TTC549 (cell line): ENCODE measurements around the gene OSBPL7.

Source experiments
- FAIRE-seq: peaks from 2 replicates; lab custom pipeline; 2012; peaks lifted over from hg19 to GRCh38; lab: Jason Lieb, UNC

OSBPL7 gene

DNA sequence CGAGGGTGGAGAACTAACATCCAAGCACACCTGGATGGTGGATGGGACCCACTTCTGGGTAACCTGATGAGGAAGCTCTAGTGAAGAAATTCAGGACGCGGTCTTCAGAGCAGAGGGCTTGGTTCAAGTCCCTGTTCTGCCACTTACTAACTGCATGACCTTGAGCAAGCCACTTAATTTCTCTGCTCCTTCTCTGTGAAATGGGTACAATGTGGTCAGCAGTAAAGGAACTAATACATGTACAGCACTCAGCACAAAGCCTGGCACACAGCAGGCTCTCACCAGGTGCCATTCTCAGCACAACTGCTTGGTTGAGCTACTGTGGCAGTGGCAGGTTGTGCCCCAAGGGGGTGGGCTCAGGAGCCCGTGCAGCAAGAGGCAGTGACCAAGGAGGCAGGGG lies 1.9 kb upstream of the OSBPL7 start:
- no peak for FAIRE-seq

DNA sequence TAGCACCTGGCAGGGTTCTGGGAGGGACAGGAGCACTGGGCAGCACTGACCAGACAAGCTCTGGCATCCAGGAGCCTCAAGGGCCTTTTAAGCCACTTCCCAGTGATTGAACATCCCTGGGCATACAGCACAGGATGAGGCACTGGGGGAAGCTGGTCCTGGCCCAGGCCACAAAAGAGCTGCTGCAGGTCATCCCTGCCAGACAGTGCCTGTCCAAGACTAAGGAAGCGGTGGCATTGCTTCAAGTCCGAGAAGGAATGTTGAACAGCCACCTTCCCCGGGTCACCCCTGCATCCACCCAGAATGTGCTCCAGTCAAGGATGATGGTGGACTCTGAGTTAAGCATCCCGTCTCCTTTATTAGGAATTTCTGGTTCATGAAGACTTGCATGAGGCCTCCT lies 1.2 kb upstream of the OSBPL7 start:
- FAIRE-seq, result no peak

DNA sequence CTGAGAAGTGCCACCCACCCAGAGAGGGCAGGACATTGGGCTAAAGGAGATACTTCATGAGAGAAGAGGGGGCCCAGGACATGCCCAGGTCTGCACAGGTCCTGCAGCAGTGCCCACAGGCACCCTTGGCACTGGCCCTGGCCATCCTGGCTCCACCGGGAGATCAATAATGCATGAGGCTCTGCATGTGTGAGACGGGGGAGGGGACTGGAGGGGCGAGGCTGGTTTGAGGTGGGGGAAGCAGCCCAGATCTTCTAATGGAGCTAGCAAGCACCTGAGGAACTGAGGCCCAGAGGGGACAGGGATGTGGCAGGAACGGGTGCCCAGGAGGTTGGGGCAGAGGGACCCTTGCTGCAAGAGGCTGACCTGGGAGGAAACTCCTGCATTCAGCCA lies 567 bp downstream of the OSBPL7 start:
- no peak for FAIRE-seq

DNA sequence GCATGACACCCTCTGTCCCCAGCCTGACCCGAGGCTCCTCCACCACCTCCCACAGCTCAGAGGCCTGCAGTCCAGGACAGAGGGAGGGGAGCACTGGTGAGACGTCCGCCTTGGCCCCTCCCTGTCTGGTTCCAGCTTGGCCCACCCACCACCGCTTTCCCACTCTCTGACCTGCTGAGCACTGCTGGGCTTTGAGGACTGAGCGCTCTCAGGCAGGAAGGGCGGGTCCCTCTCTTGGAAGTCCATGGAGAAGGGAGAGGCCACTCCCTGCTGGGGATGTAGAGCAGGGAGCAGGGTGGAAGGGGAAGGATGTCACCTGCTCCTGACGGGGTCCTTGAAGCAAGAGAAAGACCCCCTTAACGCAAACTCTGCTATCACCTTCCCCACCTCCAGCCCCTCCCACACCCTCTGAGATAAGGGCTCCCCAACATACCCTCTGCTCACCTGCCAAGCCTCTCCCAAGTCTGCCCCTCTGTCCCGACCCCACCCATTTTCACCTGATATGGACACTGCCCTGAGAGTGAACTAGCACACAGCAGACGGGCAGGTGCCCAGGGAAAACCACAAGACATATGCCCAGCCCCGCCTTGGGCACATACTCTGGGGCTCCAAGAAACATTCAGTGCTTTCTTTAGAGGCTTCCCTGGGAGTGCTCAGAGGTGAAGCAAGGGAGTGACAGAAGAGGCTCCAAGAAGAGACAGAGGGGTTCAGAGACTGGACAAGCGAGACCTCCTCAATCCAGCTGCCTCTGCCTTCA lies 1.4 kb downstream of the OSBPL7 start:
- FAIRE-seq, result no peak

DNA sequence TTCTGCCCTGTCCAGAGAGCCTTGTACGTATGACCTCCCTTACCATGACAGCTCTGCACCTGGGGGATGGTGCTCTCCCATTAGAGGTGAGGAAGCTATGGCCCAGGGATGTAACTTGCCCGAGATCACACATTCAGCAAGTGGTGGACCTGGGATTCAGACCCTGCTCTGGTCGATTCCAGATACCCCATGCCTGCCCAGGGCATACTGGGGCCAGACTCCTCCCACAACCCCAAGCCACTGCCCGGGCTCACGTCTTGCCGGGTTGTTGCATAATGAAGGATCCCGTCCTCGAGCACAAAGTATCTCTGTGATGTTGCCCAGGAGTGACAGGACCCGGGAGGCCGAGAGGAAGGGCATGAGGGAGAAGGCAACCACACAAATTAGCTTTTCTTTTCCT lies 2.1 kb downstream of the OSBPL7 start:
- no peak for FAIRE-seq

DNA sequence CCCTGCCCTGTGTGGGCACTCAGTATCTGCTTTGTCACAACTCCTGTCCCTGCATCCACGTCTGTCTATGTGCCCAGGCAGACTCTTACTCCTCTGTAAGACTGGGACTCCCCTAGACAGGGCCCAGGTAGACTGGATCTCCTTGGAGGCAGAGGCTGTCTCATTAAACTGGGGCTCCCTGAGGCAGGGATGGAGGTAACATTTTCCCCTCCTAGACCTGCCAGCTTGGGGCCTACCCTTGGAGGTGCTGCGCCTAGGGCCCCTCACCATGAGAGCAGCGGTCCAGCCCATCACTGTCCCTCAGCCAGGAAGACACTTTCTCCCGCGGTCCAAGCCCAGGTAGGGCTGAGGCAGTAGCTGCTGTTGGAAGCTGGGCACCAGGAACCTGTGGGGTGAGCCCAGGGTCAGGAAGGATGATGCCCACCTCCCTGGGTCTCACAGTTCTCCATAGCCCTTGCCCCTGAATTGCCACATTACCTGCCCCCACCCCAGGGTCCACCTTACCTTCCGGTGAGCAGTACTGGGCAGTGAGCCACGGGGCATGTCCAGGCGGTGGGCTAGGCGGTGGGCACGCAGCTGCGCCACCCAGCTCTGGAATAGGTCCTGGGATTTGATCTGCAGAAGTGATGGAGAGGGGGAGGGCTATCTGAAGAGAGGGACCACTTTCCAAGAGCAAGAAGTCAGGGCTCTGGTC lies 3.4 kb downstream of the OSBPL7 start:
- no peak for FAIRE-seq

DNA sequence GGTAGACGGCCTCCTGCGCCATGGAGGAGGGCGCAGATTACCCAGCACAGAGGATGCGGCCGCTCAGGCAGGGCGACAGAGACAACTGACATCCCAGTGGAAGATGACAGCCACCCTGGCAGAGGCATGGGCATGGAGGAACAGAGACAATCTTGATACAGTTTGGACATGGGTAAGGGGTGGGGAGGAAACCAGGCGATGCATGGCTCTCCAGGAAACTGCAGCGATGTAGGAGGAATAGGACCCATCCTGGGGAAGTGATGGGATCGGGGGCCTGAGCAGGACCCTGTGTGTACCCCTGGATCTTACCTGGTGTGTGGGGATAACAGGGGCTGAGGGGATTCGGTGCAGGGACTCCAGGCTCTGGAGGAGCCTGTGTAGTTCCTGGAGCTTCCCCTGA lies 4.6 kb downstream of the OSBPL7 start:
- FAIRE-seq, result no peak

DNA sequence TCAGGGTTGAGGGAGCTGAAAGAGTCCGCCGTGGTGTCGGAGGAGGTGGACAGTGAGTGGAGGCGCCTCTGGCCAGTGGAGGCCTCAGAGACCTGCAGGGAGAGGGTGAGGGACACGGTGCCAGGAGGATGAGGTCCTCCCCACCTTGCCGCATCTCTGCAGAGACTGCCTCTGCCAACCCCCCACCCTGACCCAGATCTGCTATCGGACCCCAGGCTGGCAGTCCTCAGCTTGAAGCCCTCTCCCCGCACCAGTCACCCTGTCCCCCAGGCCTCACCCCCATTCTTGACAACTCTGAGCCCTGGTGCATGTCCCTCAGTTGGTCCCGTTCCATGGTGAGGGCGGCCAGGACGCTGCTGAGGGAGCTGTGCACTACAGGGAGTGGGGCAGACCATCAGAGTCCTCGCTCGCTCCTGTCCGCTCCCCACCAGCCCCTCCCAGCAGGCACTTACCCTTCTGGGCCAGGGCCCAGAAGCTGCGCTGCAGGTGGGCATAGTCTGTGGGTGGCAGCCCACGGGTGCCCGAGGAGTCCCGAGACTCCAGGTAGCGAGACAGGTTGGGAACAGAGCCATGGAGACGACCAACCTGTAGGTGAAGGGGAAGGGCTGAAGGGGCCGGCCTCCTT lies 5.4 kb downstream of the OSBPL7 start:
- FAIRE-seq, result no peak

DNA sequence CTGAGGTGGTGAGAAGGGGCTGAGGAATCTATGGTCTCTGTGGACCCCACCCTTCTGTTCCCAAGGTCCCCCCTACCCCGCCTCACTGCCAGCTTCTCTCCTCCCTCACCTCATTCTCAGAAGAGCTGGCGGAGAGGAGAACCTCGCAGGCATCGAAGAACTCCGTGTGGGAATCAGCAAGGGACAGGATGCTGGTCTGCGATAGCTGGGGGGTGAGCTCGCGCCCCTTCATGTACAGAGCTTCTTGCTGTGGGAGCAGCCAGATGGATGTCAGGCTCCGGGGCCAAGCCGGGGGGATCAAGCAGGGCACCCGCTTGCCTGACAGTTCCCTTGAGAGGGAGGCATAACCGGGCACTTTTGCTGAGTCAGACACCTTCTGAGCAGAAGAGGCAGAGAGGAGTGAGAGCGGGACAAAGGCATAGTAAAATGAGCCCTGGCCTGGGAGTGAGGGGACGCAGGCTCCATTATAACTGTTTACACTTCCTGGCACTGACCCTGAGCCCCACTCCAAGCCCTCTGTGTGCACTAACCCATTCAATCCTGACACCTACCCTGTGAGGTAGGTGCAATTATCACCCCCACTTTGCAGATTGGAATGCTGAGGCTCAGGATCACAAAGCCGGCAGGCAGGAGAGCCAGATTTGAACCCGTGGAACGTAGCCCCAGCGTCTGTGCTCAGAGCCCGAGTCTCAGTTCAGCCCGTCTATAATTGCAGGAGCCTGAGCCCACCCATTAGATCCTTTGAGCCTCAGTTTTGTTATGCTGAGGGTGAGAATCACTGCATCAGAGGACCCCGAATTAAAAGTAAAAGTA lies 6.3 kb downstream of the OSBPL7 start:
- no peak for FAIRE-seq

DNA sequence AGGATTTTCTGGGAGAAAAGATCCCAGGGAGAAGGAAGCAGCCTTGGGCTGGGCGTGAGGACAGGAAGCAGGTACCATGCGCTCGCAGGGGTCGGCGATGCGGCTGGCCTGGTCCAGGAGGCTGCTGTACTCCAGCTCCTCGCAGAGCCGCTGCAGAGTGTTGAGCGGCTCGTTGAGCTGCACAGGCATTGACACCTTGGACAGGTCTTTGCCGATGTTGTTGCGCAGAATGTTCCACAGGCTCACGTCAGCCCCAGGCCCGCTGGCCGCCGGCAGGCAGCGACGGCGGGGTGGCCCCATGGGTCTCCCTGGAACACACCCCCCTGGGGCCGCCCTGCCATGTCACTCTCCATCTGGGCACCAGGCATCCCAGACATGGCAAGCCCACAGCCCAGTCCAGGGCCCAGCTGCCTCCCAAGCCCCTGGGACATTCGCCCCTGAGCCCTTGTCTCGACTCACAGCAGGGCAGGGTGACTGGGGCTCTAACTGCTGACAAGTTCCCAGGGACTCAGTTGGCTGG lies 8.0 kb downstream of the OSBPL7 start:
- FAIRE-seq, result no peak

DNA sequence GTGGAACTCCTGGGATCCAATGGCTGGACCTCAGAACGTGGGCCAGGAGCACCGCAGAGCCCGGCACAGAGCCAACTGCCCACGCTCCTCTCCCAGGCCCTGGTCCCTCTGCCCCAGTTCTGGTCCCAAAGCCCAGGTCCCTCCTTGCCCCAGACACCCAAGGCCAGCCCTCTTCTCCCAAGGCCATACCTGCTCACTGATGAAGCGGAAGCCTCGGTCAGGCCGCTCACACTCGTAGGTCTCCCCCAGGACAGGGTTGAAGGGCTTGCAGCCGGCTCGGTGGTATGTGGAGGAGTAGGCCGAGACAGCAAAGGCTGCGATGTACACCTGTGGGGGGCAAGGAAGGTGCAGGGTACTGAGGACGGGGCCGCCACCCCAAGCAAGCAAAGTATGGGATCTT lies 8.5 kb downstream of the OSBPL7 start:
- FAIRE-seq, result no peak

DNA sequence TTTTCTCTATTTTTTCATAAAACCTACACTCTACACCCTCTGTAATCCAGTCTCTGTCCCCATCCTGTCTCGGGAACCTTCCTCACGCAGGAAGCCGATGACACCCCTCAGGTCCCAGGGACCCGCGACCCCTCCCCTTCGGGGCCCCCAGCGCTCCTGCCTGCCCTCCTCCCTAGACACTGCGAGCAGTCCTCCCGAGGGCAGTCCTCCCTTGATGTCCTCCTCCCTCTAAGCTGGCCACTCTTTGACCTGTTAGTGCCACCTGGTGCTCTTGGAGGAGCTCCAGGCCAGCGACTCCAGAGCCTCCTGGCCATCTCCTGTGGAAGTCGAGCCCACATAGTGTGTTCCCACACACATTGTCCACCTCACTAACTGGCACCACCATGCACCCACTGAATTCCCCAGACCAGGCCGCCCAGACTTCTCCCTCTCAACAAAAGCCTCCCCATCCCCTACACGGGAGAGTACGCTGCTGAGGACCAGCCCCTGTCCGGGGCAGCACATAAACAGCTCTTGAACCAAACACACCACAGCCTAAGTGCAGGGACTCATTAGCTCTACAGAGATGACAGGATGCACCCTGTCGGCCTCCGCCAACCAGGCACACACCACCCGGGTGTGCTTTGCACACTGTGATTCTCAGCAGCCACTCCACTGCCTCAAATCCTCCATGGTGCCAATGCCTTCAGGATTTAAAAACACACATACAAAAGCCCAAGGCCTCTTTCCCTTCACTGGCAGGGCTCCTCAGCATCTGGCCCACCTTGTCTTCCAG lies 9.3 kb downstream of the OSBPL7 start:
- no peak for FAIRE-seq

DNA sequence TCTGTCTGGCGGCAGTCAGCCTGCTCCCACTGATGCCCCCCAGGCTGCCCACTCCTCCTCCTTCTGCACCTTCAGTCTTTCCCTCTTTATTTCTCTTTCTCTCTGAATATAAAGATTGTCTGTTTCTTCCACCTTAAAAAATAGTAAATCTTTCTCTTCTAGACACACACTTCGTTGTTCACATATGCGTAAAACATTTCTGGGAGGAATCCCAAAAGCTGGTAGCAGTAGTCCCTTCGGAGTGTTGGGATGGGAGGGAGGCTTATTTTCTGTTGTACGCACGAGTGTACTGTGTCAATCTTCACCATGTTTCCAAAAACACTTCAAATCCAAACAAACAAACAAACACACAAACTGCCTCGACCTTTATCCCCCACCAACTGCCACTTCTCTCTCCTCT lies 9.9 kb downstream of the OSBPL7 start:
- no peak for FAIRE-seq

DNA sequence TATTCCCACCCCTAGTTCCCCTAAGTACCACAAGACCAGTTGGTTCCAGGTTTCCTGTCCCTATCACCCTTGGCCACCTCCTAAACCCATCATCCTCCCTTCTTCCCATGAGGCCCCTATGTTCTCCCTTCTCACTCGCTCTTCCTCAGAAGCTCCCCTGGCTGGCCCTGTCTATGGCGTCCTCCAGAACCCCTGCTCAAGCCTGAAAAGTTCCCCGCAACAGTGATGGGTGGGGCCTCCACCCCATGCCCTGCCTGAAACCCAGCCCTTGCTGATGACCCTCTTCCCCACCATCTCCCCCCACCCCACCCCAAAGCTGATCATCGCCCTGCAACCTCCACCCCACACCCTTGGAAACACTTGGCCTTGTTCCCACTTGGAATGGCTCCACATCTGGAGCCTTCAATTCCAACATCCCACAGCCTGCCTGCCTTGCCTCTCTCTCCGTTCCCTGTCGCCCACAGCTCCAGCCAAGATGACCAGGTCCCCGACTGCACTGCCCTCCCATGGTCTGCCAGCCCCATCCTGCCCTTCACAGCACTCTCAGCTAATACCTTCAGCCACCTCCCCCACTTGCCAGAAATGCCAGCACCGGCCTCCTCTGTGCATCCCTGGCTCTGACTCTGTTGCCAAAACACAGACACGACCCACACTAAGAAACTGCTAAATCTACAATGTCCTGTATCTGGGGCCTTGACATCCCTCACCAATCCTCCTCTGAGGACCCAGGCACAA lies 10.5 kb downstream of the OSBPL7 start:
- no peak for FAIRE-seq

DNA sequence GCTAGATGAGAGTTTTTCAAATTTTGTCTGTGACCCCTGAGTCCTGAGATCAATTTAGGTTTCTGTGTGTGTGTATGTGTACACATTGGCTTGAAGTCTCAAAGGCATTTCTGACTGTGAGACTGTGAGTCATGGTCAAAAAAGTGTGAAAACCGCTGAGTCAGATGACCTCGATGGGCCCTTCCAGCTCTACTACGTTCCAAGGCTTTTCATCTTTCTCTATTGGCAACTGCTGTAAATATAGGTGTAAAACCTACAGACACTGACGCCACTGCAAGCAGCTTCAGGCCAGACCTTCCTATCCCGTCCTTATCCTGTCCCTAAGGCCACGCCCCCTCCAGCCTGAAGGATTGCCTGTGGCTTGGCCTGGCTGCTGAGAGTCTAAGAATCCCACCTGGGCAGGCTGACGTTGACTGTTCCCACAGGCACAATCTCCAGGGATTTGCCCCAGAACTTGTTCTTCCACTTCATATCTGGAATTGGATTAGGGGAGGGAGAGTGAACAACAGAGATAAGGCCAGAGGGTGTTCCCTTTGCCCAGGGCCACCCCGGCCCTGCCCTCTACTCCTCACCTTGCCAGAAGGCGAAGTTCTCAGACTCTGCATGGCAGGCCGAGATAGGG lies 11.3 kb downstream of the OSBPL7 start:
- FAIRE-seq, result no peak

DNA sequence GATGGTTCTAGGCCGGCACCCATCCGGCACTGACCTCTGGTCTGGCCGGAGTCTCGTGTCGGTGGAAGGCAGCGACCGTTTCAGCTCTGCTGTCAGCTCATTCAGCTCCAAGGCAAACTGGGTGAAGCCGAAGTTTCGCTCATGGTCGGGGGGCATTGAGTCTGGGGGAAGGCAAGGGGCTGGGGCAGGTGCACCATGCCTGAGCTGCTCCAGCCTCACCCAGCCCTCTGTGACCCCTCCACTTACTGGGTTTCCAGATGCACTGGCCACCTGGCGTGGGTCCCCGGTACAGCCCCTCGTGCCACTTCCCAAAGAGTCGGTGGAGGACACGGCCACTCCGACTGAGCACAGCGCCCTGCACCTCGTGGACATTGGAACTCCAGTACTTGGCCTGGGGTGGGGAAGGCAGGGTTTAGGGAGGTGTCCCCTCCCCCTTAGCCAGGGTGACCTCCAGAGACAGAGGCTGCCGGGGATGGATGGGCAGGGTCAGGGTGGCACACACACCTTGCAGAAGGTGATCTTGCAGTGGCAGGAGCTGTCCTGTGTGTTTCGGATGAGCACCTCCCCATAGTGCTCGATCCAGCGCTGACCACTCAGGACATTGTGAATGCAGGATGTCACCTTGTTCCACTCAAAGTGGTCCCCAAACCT lies 12.6 kb downstream of the OSBPL7 start:
- no peak for FAIRE-seq

DNA sequence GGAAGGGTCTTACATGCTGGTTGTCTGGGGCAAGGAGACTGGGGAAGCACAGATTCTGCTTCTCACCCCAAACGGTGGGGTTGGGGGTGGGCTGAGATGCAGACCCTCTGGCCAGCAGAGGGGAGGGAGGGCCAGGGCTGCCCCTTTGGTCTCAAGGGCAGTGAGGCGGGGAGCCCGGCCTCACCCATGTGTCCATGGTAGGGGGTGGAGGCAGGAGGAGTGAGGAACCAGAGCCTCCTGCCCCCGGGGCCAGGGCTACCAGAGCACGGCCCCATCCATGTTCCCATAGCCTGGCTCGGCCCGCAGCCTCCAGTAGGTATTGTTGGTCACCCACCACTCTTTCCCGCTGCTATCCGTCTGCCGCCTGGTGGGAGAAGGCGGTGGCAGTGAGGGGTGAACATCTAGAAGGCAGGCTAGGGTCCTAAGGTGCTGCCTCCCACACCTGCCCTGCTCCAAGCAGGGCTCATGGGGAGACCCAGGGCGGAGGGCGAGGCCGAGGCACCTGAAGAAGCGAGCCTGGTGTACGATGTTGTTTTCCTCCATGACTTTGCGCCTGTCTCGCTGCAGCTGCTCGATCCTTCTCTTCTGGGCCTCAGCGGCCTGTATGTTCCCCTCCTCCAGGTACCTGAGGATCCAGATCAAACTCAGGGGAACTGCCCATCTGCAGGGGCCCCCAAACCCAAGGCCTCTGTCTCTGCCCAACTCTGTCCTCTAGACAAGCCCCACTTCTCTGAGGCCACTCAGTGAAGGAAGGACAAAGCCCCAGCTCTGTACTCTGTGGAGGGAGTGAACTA lies 13.4 kb downstream of the OSBPL7 start:
- no peak for FAIRE-seq

DNA sequence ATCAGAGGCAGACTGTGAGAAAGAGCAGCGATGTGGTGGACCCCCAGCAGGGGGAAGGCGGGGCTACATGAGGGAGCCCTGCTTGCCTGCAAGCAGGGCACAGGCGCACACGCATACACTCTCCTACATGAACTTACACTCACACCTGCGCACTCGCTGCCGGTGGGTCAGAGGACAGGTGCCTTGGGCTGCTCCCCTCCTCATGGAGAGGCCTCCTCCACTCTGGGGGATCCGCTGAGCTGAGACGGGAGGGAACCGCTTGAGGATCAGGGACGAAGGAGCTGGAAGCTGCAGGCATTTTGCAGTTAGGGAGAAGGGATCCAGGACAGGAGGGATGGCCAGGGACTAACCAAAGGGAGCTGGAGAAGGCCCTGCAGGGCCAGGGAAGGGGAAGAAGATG lies 14.2 kb downstream of the OSBPL7 start:
- FAIRE-seq, result no peak

DNA sequence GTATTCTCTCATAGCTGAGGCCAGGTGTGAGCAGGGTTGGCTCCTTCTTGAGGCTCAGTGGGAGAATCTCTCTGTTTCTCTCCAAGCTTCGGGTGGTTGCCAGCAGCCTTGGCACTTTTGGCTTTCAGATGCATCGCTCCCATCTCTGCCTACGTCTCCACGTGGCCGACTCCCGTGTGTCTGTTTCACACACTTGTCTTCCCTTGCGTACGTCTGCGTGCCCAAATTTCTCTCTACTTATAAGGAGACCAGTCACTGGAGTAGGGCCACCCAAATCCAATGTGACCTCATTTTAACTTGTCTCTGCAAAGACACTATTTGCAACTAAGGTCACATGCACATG lies 14.7 kb downstream of the OSBPL7 start:
- FAIRE-seq, result no peak
